Spleen (tissue), 11 donors: Measurements from ENCODE around the gene SOWAHC. TPM values are rescaled to one million over a fixed set of nuclear protein-coding genes. Genes with fewer than 3 reads are reported as not detected.

ENCODE experiments used
- DNase-seq: peaks from one replicate; pipeline ENCODE4 v3.0.0-alpha.2; 2020
- H3K27ac ChIP-seq, 8 donors: fragments of 200-600 bp; sonication (generic) in 7 of 8; 1 replicate in 4 of 8; 2 replicates in 4 of 8; pipeline versions ENCODE4 v1.5.0 to v1.8.0; 2016 to 2021; ENCODE audit warnings: inconsistent platforms in 4 of 8, mild to moderate bottlenecking in 4 of 8, moderate library complexity in 1 of 8
- H3K27me3 ChIP-seq, 7 donors: fragments of 200-600 bp; sonication (generic) in 6 of 7; replicated peaks in 1 of 7; 1 replicate in 4 of 7; 2 replicates in 3 of 7; pipeline versions ENCODE4 v1.5.0 to v1.8.0; 2016 to 2021; ENCODE audit warnings: inconsistent platforms in 3 of 7, mild to moderate bottlenecking in 1 of 7
- H3K36me3 ChIP-seq, 6 donors: fragments of 200-600 bp; sonication (generic) in 5 of 6; 1 replicate in 4 of 6; 2 replicates in 2 of 6; pipeline versions ENCODE4 v1.5.0 to v1.8.0; 2016 to 2021; ENCODE audit warnings: inconsistent platforms in 2 of 6
- H3K4me1 ChIP-seq, 6 donors: fragments of 200-600 bp; sonication (generic) in 5 of 6; 1 replicate in 3 of 6; 2 replicates in 3 of 6; pipeline versions ENCODE4 v1.5.0 to v1.8.0; 2016 to 2021; ENCODE audit warnings: inconsistent platforms in 3 of 6
- H3K4me3 ChIP-seq, 8 donors: fragments of 200-600 bp; sonication (generic) in 7 of 8; 1 replicate in 4 of 8; 2 replicates in 4 of 8; pipeline versions ENCODE4 v1.5.0 to v1.8.0; 2016 to 2021; ENCODE audit warnings: inconsistent platforms in 4 of 8, mild to moderate bottlenecking in 4 of 8, moderate library complexity in 2 of 8
- H3K9me3 ChIP-seq, 8 donors: fragments of 200-600 bp; sonication (generic) in 7 of 8; 1 replicate in 4 of 8; 2 replicates in 4 of 8; pipeline versions ENCODE4 v1.5.0 to v1.8.0; 2016 to 2021; ENCODE audit warnings: inconsistent platforms in 4 of 8
- CTCF ChIP-seq, 11 experiments: fragments of 200-600 bp in 7 of 11; fragments of 450-650 bp in 4 of 11; sonication (generic) in 4 of 11; IDR thresholded peaks in 8 of 11; conservative IDR thresholded peaks in 3 of 11; 1 replicate in 7 of 11; 2 replicates in 4 of 11; pipeline versions ENCODE4 v1.4.0 to v1.8.0; 2016 to 2021; ENCODE audit warnings: antibody characterized with exemption in 11 of 11, inconsistent platforms in 4 of 11, mild to moderate bottlenecking in 1 of 11
- POLR2A ChIP-seq, 3 donors: fragments of 450-650 bp; IDR thresholded peaks; one replicate each; pipeline ENCODE4 v1.5.1; 2017; ENCODE audit warnings: antibody characterized with exemption in 3 of 3, mild to moderate bottlenecking in 1 of 3
- POLR2AphosphoS5 ChIP-seq, 3 donors: sonication (generic); formaldehyde crosslinking; IDR thresholded peaks; one replicate each; pipeline ENCODE4 v1.5.1; 2017; ENCODE audit warnings: antibody characterized with exemption in 3 of 3
- WGBS, 5 donors: extraction: QIAGEN DNeasy Blood & Tissue Kit in 3 of 5; methylation state at CpG; one replicate each; pipeline versions ENCODE4 v1.1.5 to v1.1.7; 2013 to 2018; 5-methylcytosine and 5-hydroxymethylcytosine counted together
- intact Hi-C: fragments of 100-400 bp; cut with DNase I; formaldehyde crosslinking; loops from one replicate; pipeline ENCODE4 v1.15.0; 2023; ENCODE audit warnings: low total_unique reads
- polyA plus RNA-seq, 3 donors: library from polyadenylated mRNA; stranded (reverse); fragments of 200-250 nt; gene quantifications; one replicate each; pipeline ENCODE4 v1.2.1, GENCODE V29; 2013
- total RNA-seq, 7 donors: library from RNA; depleted of rRNA in 3 of 7; stranded (reverse); fragments of >200 nt in 3 of 7; fragmentation: NEBNext Ultra II Directional in 4 of 7; extraction: Animal tissue kit (Norgen Biotek cat#: 25700) in 4 of 7; gene quantifications; one replicate each; pipeline versions ENCODE4 v1.1.0 to v1.2.1, GENCODE V29; 2016 to 2021
- donor health status: healthy with polysubstance abuse.
- donor health status: DM: no; HTN: no; CAD: no; lungs with moderate emphysema.
- donor health status: DM: no; HTN: no; CAD: no.
- donor health status: Bipolar disorder and iron deficiency.
- donor health status: healthy.
- donor health status: DM: no; HTN: no; CAD: no.
- donor health status: DM: yes; HTN: yes; CAD: no.

The SOWAHC gene
- total and polyA plus RNA-seq, 10 donors = 1.6 to 9.9 (median 6.5) TPM

DNA sequence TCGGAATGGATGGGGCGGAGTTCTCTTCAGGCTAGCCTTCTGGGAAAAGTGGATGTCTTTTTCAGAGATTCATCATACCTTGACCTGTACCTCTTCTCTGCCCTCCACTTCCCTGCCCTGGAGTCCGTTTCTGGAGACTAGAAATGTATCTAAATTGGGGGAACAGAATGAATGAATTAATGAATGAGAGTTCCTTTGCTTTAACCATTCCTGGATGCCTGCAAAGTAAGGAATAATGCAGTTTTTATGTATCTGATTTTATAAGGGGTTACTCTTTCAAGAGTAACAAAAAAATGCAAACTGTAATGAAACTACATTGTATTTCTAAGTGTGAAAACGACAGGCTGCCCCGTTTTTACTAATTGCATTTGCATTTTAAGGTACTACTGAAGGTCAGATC is 2.0 kb downstream of the SOWAHC start:
- H3K4me3 ChIP-seq = peak overlapping the region in 6 of 8 donors; percentile 3 to 77 (median 54)
- intact Hi-C loops = no loop called here
- H3K27me3 ChIP-seq = peaks cover 0 to 89% (median 26%) of the 10 kb centered on the region in 7 donors
- no peak overlapping the region for H3K27ac ChIP-seq
- peaks cover 0 to 14% (median 0%) of the 10 kb centered on the region in 8 donors for H3K9me3 ChIP-seq
- H3K36me3 ChIP-seq = no peaks in the 10 kb centered on the region
- peaks cover 5 to 60% (median 29%) of the 10 kb centered on the region in 6 donors for H3K4me1 ChIP-seq
- TF ChIP-seq POLR2A (IDR thresholded peaks at IDR 0.05) = no peak
- no peak for TF ChIP-seq POLR2AphosphoS5 (IDR thresholded peaks at IDR 0.05)
- no peak for TF ChIP-seq CTCF (IDR thresholded peaks at IDR 0.05 in 8 of 11, conservative IDR thresholded peaks at IDR 0.05 in 3 of 11)
- WGBS, 5 donors = 66 to 74% (median 69%) methylated on average over 5 of the region's 5 CpGs
- no peak for DNase-seq

GRCh38 chr2:109619032-109619615 is 5.0 kb downstream of the SOWAHC start:
- Histone ChIP-seq H3K36me3 (no peaks in the 10 kb centered on the region), H3K4me1 (peaks cover 0 to 32% (median 18%) of the 10 kb centered on the region in 6 donors), H3K4me3 (no peak overlapping the region), H3K9me3 (peaks cover 0 to 11% (median 0%) of the 10 kb centered on the region in 8 donors), H3K27me3 (peaks cover 0 to 77% (median 18%) of the 10 kb centered on the region in 7 donors), H3K27ac (no peak overlapping the region)
- DNase-seq = no peak
- 79 to 88% (median 84%) methylated on average over 4 of the region's 4 CpGs for WGBS, 5 donors
- intact Hi-C loops = no loop called here
- TF ChIP-seq POLR2AphosphoS5 (IDR thresholded peaks at IDR 0.05) = no peak
- TF ChIP-seq POLR2A (IDR thresholded peaks at IDR 0.05) = no peak
- no peak for TF ChIP-seq CTCF (IDR thresholded peaks at IDR 0.05 in 8 of 11, conservative IDR thresholded peaks at IDR 0.05 in 3 of 11)

DNA sequence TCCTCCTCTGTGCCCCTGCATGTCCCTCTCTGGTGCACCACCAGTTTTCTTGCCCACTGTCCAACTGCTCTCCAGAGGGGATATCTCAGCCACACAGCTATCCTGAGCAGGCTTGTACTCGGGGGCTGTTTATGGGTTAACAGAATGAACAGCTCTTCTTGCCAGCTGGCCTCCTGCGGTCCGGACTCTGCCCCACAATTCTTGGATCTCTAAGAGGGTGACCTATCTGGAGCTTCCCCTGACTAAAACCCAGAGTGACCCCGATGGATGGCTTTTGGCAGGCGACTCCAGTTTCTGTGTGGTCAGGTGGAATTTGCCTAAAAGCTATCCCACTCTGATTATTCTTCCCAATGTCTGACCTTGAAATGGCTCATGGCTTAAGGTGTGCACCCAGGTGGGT is 9.1 kb downstream of the SOWAHC start:
- H3K36me3 ChIP-seq = no peaks in the 10 kb centered on the region
- no peak for DNase-seq
- H3K27ac ChIP-seq = no peak overlapping the region
- no peaks in the 10 kb centered on the region for H3K4me1 ChIP-seq
- no peaks in the 10 kb centered on the region for H3K9me3 ChIP-seq
- TF ChIP-seq POLR2AphosphoS5 (IDR thresholded peaks at IDR 0.05) (no peak), POLR2A (IDR thresholded peaks at IDR 0.05) (no peak), CTCF (IDR thresholded peaks at IDR 0.05 in 8 of 11, conservative IDR thresholded peaks at IDR 0.05 in 3 of 11) (no peak)
- peaks cover 0 to 36% (median 0%) of the 10 kb centered on the region in 7 donors for H3K27me3 ChIP-seq
- H3K4me3 ChIP-seq = no peak overlapping the region
- WGBS, 5 donors = 77 to 90% (median 77%) methylated on average over 5 of the region's 5 CpGs
- intact Hi-C loops = no loop called here

- Histone ChIP-seq H3K27ac (no peak overlapping the region), H3K4me3 (no peak overlapping the region), H3K4me1 (no peaks in the 10 kb centered on the region), H3K36me3 (no peaks in the 10 kb centered on the region), H3K9me3 (no peaks in the 10 kb centered on the region), H3K27me3 (peaks cover 0 to 32% (median 0%) of the 10 kb centered on the region in 7 donors)
- intact Hi-C loops = no loop called here
- no peak for DNase-seq
- TF ChIP-seq POLR2A (IDR thresholded peaks at IDR 0.05) (no peak), POLR2AphosphoS5 (IDR thresholded peaks at IDR 0.05) (no peak), CTCF (IDR thresholded peaks at IDR 0.05 in 8 of 11, conservative IDR thresholded peaks at IDR 0.05 in 3 of 11) (no peak)
- 91 to 97% (median 95%) methylated on average over 4 of the region's 4 CpGs for WGBS, 5 donors
Observed at GRCh38 chr2:109623923-109624322, 9.8 kb downstream of the SOWAHC start.
